Measurements from ENCODE around the gene KIF2A. TPM values are rescaled to one million over a fixed set of nuclear protein-coding genes. Genes with fewer than 3 reads are reported as not detected.

The KIF2A gene
- total and polyA plus RNA-seq, 2 of the 13 experiments (the other 11 are each of a cell fraction or from before 2014, with no cell fraction given): 8.5 to 19.2 TPM

- TF ChIP-seq GABPB1 (CRISPR knock-in tag; IDR thresholded peaks at IDR 0.05): peak; percentile 84
- peak; percentile 81; the same call in 1 of the 2 replicates for TF ChIP-seq ZHX1 (CRISPR knock-in tag; IDR thresholded peaks at IDR 0.05; ENCODE audit: low read depth)
- no peak for TF ChIP-seq PBX2 (CRISPR knock-in tag; IDR thresholded peaks at IDR 0.05)
- no peak for TF ChIP-seq ZNF614 (CRISPR knock-in tag; IDR thresholded peaks at IDR 0.05; ENCODE audit: borderline replicate concordance)
- TF ChIP-seq CCDC6 (CRISPR knock-in tag; IDR thresholded peaks at IDR 0.05): no peak
- TF ChIP-seq ZNF678 (CRISPR knock-in tag; IDR thresholded peaks at IDR 0.05): peak; percentile 42; the same call in 1 of the 2 replicates
- TF ChIP-seq, protein P1, sequence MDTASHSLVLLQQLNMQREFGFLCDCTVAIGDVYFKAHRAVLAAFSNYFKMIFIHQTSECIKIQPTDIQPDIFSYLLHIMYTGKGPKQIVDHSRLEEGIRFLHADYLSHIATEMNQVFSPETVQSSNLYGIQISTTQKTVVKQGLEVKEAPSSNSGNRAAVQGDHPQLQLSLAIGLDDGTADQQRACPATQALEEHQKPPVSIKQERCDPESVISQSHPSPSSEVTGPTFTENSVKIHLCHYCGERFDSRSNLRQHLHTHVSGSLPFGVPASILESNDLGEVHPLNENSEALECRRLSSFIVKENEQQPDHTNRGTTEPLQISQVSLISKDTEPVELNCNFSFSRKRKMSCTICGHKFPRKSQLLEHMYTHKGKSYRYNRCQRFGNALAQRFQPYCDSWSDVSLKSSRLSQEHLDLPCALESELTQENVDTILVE (CRISPR knock-in tag; IDR thresholded peaks at IDR 0.05): 0 out of 2 replicates have a peak, but pooled peaks have one; percentile 50
- peak; percentile 86 for TF ChIP-seq YEATS4 (CRISPR knock-in tag; IDR thresholded peaks at IDR 0.05; ENCODE audit: borderline replicate concordance)
- TF ChIP-seq ZNF598 (CRISPR knock-in tag; IDR thresholded peaks at IDR 0.05; ENCODE audit: borderline replicate concordance): 0 out of 2 replicates have a peak, but pooled peaks have one; percentile 46
- TF ChIP-seq ZMYM3 (CRISPR knock-in tag; IDR thresholded peaks at IDR 0.05): peak; percentile 48; the same call in 1 of the 2 replicates
- no peak for TF ChIP-seq MAZ (IDR thresholded peaks at IDR 0.05; ENCODE audit: borderline replicate concordance, low read depth, low read length)
- peak; percentile 83 for TF ChIP-seq MAZ (CRISPR knock-in tag; IDR thresholded peaks at IDR 0.05; ENCODE audit: low read depth)
- TF ChIP-seq PITX1 (CRISPR knock-in tag; IDR thresholded peaks at IDR 0.05): peak; percentile 72
- peak; percentile 87; the same call in 1 of the 2 replicates for TF ChIP-seq ZNF839 (CRISPR knock-in tag; IDR thresholded peaks at IDR 0.05; ENCODE audit: borderline replicate concordance)
- TF ChIP-seq ZNF891 (CRISPR knock-in tag; IDR thresholded peaks at IDR 0.05): no peak; the same call in none of the 2 replicates
- TF ChIP-seq SAFB2 (CRISPR knock-in tag; IDR thresholded peaks at IDR 0.05; ENCODE audit: borderline replicate concordance, low read depth): peak; percentile 43; the same call in 1 of the 2 replicates
- no peak for TF ChIP-seq HMGA1 (CRISPR knock-in tag; conservative IDR thresholded peaks at IDR 0.05)
- TF ChIP-seq ZNF605 (CRISPR knock-in tag; IDR thresholded peaks at IDR 0.05): peak; percentile 33; the same call in 1 of the 2 replicates
- TF ChIP-seq RXRA (CRISPR knock-in tag; IDR thresholded peaks at IDR 0.05): peak; percentile 64; the same call in 1 of the 2 replicates
- TF ChIP-seq ZNF274 (CRISPR knock-in tag; IDR thresholded peaks at IDR 0.05): peak; percentile 30; the same call in 1 of the 2 replicates
- TF ChIP-seq BCL6 (CRISPR knock-in tag; IDR thresholded peaks at IDR 0.05): peak; percentile 86
- peak; percentile 38; the same call in 1 of the 2 replicates for TF ChIP-seq HOXA5 (CRISPR knock-in tag; IDR thresholded peaks at IDR 0.05)
- TF ChIP-seq MIER3 (CRISPR knock-in tag; IDR thresholded peaks at IDR 0.05; ENCODE audit: borderline replicate concordance): peak; percentile 53; the same call in 1 of the 2 replicates
Observed at GRCh38 chr5:62412549-62413329, 106.7 kb downstream of the KIF2A start, which contains the start of gene IPO11 (continued).
